ENCODE data around the gene PALS2.
A peak's percentile ranks its signal among the peaks of the same experiment; 100 is the strongest.

PALS2 gene, protein sequence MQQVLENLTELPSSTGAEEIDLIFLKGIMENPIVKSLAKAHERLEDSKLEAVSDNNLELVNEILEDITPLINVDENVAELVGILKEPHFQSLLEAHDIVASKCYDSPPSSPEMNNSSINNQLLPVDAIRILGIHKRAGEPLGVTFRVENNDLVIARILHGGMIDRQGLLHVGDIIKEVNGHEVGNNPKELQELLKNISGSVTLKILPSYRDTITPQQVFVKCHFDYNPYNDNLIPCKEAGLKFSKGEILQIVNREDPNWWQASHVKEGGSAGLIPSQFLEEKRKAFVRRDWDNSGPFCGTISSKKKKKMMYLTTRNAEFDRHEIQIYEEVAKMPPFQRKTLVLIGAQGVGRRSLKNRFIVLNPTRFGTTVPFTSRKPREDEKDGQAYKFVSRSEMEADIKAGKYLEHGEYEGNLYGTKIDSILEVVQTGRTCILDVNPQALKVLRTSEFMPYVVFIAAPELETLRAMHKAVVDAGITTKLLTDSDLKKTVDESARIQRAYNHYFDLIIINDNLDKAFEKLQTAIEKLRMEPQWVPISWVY

DNA sequence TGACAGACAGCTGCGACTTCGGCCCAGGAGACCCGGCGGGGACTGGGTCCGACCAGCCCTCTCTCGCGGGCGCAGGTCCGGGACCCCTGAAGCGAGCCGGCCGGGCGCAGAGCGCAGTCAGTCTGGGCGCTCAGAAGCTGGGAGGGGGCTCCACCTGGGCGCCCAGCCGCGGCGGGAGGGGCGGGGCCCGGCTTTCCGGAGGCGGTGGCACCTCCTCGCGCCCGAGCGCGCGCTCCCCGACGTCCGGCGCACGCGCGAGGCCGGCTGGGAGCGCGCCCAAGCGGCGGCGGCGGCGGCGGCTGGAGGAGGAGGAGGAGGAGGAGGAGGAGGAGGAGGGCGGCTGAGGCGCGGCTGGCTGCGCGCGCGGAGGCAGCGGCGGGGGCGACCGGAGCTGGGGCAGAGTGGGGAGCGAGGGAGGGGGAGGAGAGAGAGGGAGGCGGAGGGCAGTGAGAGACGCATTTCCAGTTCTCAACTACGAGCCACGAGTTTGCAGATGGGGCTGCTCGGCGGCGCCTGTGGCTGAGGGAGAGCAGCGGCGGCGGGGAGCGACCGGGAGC is at the start of gene PALS2:
PALS2 (plus strand) TSS at position 456 of the 557 bp plus-strand sequence. CDS start 50,216 bp downstream, outside the sequence.
- no peak for DNase-seq (ENCODE audit: extremely low read depth, low read depth)
- TF ChIP-seq CTCF (IDR thresholded peaks at IDR 0.05; ENCODE audit: low read depth, low read length, missing control alignments), result no peak
- H3K4me3 ChIP-seq (replicated peaks; ENCODE audit: low read depth, low read length), result peak within 1 kb of the TSS; percentile 81

- no peak for DNase-seq (ENCODE audit: extremely low read depth, low read depth)
- TF ChIP-seq CTCF (IDR thresholded peaks at IDR 0.05; ENCODE audit: low read depth, low read length, missing control alignments), result no peak
These were observed 42.0 kb upstream of the PALS2 start for GRCh38 chr7:24531255-24531654.

GRCh38 chr7:24536682-24537081 is 36.6 kb upstream of the PALS2 start:
- no peak for TF ChIP-seq CTCF (IDR thresholded peaks at IDR 0.05; ENCODE audit: low read depth, low read length, missing control alignments)
- DNase-seq (ENCODE audit: extremely low read depth, low read depth), result no peak

More at GRCh38 chr7:24531255-24531654, 42.0 kb upstream of the PALS2 start:
- H3K4me3 ChIP-seq (replicated peaks; ENCODE audit: low read depth, low read length), result no peak overlapping the region

DNA sequence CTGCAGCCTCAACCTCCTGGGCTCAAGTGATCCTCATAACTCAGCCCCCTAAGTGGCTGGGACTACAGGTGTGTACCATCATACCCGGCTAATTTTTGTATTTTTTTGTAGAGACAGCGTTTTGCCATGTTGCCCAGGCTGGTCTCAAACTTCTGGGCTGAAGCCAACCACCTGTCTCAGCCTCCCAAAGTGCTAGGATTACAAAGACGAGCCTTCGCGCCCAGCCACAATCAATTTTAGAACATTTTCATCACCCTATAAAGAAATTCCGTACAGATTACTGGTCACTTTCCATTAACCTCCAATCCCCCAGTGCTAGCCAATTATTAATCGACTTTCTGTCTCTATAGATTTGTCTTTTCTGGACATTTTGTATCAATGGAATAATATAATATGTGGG is 32.3 kb upstream of the PALS2 start:
- H3K4me3 ChIP-seq (replicated peaks; ENCODE audit: low read depth, low read length), result no peak overlapping the region
- no peak for DNase-seq (ENCODE audit: extremely low read depth, low read depth)
- TF ChIP-seq CTCF (IDR thresholded peaks at IDR 0.05; ENCODE audit: low read depth, low read length, missing control alignments), result no peak

More at GRCh38 chr7:24536682-24537081, 36.6 kb upstream of the PALS2 start:
- H3K4me3 ChIP-seq (replicated peaks; ENCODE audit: low read depth, low read length), result no peak overlapping the region

DNA sequence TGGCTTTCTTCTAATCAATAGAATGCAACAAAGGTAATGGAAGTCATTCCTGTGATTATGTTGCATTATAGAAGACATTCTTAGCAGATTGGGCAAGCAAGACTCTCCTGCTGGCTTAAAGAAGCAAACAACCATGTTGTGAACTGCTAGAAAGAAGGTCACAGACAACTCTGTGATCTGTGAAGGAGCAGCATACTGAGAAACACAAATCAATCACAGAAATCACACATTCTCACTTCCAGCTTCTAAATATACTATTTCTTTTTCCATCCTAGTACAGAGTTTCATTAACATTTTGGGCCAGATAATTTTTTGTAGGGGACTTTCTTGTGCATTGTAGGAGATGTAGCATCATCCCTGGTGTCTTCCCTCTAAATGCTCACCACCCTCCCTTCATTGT is 28.0 kb upstream of the PALS2 start:
- H3K4me3 ChIP-seq (replicated peaks; ENCODE audit: low read depth, low read length), result no peak overlapping the region
- no peak for TF ChIP-seq CTCF (IDR thresholded peaks at IDR 0.05; ENCODE audit: low read depth, low read length, missing control alignments)
- no peak for DNase-seq (ENCODE audit: extremely low read depth, low read depth)

- no peak overlapping the region for H3K4me3 ChIP-seq (replicated peaks; ENCODE audit: low read depth, low read length)
- no peak for TF ChIP-seq CTCF (IDR thresholded peaks at IDR 0.05; ENCODE audit: low read depth, low read length, missing control alignments)
- no peak for DNase-seq (ENCODE audit: extremely low read depth, low read depth)
These were observed 24.9 kb upstream of the PALS2 start for GRCh38 chr7:24548390-24548789.

Data from HFF-Myc (cell line).